Esophagus squamous epithelium (tissue), 4 donors: ENCODE results near the gene CHN2.

Experiments used
- POLR2A ChIP-seq, 4 donors: fragments of 450-650 bp; IDR thresholded peaks; one replicate each; pipeline ENCODE4 v1.6.1; 2017; ENCODE audit warnings: antibody characterized with exemption in 4 of 4, mild to moderate bottlenecking in 4 of 4, moderate library complexity in 3 of 4
- TF ChIP-seq, protein P1 (sequence below), 6 experiments: fragments of 450-650 bp in 4 of 6; fragments of 200-600 bp in 2 of 6; sonication (generic) in 2 of 6; IDR thresholded peaks; one replicate each; pipeline ENCODE4 v1.5.1; 2016 to 2019; ENCODE audit warnings: antibody characterized with exemption in 6 of 6, mild to moderate bottlenecking in 4 of 6, moderate library complexity in 4 of 6

GRCh38 chr7:29149036-29149435 lies 45.5 kb upstream of the CHN2 start:
- TF ChIP-seq, protein P1, sequence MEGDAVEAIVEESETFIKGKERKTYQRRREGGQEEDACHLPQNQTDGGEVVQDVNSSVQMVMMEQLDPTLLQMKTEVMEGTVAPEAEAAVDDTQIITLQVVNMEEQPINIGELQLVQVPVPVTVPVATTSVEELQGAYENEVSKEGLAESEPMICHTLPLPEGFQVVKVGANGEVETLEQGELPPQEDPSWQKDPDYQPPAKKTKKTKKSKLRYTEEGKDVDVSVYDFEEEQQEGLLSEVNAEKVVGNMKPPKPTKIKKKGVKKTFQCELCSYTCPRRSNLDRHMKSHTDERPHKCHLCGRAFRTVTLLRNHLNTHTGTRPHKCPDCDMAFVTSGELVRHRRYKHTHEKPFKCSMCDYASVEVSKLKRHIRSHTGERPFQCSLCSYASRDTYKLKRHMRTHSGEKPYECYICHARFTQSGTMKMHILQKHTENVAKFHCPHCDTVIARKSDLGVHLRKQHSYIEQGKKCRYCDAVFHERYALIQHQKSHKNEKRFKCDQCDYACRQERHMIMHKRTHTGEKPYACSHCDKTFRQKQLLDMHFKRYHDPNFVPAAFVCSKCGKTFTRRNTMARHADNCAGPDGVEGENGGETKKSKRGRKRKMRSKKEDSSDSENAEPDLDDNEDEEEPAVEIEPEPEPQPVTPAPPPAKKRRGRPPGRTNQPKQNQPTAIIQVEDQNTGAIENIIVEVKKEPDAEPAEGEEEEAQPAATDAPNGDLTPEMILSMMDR (IDR thresholded peaks at IDR 0.05): no peak
- no peak for TF ChIP-seq POLR2A (IDR thresholded peaks at IDR 0.05)
